Fibroblast of skin of scalp (primary cell): ENCODE measurements around the gene DST.
"Not testable (repeated sequence)": the region's sequence is repeated elsewhere in the genome, so short reads cannot be mapped to it uniquely, and the experiment has no call there.

Experiments used
- DNase-seq: peaks from one replicate; pipeline ENCODE4 v3.0.0-alpha.2; 2013

The DST gene

DNA sequence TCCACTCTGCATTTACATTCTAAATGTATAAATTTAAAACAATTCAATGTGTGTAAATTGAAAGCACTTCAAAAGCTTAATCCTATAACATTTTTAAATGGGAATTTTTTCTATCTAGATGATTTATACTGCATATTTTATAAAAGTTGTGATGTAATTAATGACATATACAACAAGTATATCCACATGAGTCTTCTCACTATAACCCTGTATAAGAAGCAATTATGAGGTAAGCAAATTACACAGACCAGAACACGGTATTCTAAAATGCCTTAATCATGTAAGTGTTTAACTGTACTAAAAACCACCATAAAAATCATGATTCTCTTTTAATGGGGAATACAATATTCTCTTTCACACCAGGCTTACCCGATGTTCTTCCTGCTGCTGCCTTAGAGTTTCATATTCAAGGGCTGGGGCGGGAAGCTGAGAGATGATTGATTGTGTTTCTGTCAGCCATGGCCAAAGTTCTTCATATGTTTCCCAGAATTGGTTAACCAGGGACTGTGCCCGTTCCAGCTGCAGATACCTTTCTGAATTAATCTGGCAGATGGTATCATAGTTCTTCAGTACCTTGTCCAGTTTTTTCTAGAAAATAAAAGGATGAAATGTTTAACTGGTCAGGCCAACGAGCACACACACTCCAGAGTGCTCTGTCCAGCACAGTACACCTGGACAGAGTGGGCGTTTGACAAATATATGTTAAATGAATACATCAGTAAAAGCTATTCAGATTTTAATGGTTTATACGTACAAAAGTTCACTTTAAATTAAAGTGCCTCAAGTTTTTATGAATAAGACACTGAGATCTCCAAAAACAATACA lies 127.4 kb downstream of the DST start:
- no peak for DNase-seq

GRCh38 chr6:56514395-56514794 lies 128.3 kb downstream of the DST start:
- DNase-seq = no peak

DNA sequence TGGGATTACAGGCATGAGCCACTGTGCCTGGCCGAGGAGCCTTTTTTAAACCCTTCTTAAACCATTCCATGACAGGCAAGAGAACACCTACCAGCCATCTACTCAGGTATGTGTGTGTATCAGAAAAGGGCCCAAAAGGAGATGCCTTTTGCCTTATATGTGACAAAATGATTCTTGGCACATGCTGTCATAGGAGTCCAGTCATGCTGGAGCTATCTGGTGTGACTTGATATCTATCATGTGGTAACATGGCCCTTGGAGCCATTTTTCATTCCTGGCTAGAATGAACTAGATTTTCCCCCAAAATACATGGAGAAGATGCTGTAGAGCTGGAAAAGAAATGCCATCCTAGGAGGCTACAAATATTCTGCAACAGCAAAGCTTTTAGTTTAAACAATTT lies 129.1 kb downstream of the DST start:
- DNase-seq = no peak

GRCh38 chr6:56511591-56511990 lies 131.1 kb downstream of the DST start:
- DNase-seq = no peak

- DNase-seq = no peak
These were observed 131.6 kb downstream of the DST start for GRCh38 chr6:56510984-56511531.

DNA sequence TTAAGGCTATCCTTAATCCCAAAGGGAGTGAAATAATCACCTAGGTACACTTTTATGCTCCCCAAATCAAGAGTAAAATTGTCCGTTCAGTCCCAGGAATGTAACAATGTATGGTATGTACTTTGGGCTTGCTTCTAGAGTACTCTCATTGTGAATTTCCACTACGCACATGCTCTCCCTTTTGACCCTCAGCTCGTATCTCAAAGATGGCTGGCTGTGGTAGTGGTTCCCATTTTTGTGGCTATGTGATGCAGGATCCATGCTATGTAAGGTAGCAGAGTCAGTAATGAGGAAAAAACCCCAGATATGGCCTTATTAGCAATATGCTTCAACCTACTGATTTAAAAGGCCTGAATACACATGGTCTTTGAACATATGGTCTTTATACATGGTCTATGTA lies 133.7 kb downstream of the DST start:
- DNase-seq = no peak

- DNase-seq = no peak
These were observed 135.2 kb downstream of the DST start for GRCh38 chr6:56507517-56507916.

DNA sequence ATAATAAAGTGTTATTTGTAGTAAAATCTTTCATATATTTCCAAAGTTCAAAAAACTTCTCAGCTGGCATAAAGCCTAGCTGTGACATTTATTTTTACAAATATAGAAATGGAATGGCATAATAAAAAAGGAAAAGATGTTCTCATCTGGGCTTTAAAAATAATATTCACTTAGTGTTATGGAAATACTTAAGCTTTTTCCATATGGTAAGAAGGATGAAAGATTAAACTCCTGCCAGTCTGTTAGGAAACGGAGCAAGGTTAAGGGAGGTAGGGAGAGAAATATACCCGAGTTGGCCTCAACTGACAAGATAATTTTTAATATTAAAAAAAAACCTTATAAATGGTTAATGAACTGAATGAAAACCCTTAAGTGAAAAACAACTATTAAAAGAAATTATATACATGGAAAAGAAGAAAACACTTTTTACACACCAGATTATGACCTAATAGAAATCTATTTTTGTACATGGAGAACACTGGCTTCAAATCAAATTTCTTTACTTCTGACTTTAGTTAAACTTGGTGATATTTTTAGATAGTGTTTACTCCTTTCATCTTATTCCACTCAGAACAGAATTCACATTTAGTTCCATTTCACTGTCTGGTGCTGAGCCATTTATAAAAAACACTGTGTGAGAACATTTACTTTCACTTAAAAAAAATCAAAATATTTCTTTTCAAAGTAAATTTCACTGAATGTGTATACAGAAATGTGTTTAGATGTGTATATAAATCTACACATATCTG lies 137.0 kb downstream of the DST start:
- DNase-seq = no peak

DNA sequence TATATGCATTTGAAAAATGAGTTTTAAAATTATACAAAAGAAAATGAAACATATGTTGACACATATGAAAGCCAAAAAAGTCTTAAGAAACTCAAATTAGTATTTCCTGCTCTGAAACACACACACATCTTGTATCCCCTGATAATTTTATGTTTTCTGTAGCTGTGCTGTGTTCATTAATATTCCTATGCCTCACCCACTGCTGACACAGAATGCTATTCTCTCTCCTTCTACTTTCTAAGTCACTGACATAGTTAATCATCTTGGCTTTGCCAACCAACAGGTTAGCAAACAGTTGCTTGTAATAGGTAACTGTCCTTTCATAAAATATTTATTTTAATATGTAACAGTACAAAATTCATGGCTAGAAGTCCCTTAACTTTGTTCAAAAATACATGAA lies 140.7 kb downstream of the DST start:
- no peak for DNase-seq

DNA sequence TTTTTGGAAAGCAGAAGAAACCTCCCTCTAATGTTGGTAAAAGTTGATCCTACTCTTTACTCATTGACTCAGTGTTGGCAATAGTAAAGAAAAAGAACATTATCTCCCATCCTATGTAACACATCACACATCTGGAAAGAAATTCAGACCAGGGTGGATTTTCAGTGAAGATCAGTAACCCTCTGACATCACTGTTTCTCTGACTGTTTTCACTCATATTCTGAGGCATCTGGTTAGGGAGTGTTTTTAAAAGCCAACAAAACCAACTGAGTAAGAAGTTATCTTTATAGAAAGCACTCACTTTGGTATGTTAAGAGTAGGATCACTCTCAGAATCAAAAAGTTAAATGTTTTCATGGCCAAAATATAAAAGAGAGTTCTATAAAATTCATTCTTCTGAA lies 143.6 kb downstream of the DST start:
- no peak for DNase-seq

- no peak for DNase-seq
These were observed 145.0 kb downstream of the DST start for GRCh38 chr6:56497691-56498090.

DNA sequence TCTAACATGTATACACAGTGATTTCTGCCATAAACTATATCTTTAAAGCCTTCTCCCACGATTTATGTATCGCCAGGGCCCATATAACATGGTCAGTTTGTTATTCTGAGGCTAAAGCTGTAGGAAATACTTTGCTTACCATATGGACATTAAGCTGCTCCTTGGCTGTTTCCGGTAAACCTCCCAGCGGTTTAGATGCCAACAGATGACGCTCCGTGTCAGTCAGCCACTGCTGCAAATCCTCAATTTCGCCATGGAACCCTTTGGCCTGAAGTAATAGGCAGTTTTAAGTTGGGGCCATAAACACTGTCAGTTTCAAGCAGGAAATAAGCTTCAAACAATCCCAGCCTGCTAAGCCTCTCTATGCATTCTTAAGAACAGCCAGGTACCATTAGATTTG lies 145.4 kb downstream of the DST start:
- DNase-seq = no peak

DNA sequence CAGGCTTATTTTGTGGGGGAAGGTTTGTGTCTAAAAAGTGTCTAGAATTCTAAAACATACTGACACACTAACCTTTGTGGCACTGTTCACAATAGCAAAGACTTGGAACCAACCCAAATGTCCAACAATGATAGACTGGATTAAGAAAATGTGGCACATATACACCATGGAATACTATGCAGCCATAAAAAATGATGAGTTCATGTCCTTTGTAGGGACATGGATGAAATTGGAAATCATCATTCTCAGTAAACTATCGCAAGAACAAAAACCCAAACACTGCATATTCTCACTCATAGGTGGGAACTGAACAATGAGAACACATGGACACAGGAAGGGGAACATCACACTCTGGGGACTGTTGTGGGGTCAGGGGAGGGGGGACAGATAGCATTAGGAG lies 146.0 kb downstream of the DST start:
- DNase-seq = not testable (repeated sequence)

DNA sequence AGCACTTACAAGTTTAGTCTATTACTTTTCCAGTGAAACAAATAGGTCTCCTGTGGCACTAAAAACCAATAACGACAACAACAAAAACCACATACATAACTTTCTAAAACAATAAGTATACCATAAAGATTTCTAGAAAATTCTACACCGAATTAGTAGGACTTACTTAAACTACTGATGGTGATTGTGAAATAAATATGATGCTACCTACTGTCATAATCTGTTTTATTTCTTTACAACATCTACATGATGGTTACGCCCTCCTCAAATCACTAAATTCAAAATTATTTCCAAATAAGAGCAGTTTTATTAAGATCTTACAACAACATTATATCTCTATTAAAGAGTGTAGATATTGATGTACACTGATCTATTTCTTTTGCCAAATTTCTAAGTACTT lies 147.0 kb downstream of the DST start:
- DNase-seq = no peak

GRCh38 chr6:56491606-56492328 lies 150.9 kb downstream of the DST start:
- peak; percentile 35 for DNase-seq

- DNase-seq = peak; percentile 64
These were observed 151.7 kb downstream of the DST start for GRCh38 chr6:56490993-56491392.

GRCh38 chr6:56489559-56489958 lies 153.1 kb downstream of the DST start:
- DNase-seq = no peak

DNA sequence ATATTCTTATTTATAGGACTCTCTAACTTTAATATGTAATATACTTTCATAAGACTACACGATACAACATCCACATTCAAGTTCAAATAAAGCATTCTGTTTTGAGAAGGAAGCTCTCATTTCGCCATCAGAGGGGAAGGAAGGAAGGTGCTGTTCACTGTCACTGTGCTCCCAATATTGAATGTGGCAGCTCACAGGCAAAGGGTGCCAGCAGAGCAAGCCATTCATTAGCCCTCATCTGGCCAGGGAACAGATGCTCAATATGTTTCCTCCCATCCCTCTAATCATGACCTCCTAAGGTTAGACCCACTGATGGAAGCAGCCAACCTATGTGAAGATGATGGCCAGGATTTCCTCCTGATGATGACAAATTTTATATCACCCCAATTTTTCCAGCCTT lies 154.4 kb downstream of the DST start:
- DNase-seq = no peak

GRCh38 chr6:56486681-56487080 lies 156.0 kb downstream of the DST start:
- no peak for DNase-seq

GRCh38 chr6:56484669-56485068 lies 158.0 kb downstream of the DST start:
- peak; percentile 22 for DNase-seq

GRCh38 chr6:56483929-56484328 lies 158.8 kb downstream of the DST start:
- peak; percentile 7 for DNase-seq

DNA sequence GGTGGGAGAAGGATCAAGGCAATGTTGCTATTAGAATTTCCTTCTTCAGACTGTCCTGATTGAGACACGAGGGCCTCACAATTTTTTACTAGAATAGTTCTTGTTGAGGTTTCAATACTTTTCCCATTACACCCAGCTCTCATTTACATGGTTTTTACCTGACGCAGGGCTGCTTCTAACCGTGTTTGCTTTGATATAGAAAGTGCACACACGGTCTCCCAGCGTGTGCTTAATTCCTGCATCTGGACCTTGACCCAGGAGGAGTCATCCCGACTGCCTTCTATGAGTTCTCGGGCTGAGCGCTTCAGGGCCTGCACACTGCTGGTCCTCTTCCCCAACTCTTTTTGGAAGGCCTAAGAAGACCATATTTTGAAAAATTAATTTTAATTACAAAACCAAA lies 160.2 kb downstream of the DST start:
- no peak for DNase-seq

GRCh38 chr6:56481957-56482356 lies 160.7 kb downstream of the DST start:
- DNase-seq = no peak
